Panc1 (cell line): ENCODE results near the gene VSIG2. TPM values are rescaled to one million over a fixed set of nuclear protein-coding genes. Genes with fewer than 3 reads are reported as not detected.
A peak's percentile ranks its signal among the peaks of the same experiment; 100 is the strongest.

Experiments
- ATAC-seq: fragments of 200-7000 bp; cut with Tn5 transposase; 2 replicates; pipeline ENCODE4 v1.9.1; 2020; ENCODE audit warnings: mild to moderate bottlenecking, moderate library complexity
- BruUV-seq: library from RNA; stranded (reverse); fragments of 400-500 nt; replicated peaks from 2 replicates; lab custom pipeline; 2021; lab: Mats Ljungman, UMichigan
- CTCF ChIA-PET: fragments of 300-600 bp; sonication (Branson Sonifier 250); formaldehyde crosslinking; loops from one replicate; lab custom pipeline; 2022; ENCODE audit warnings: antibody characterized with exemption; lab: Charles Lee
- POLR2A ChIA-PET: fragments of 300-600 bp; sonication (Branson Sonifier 250); formaldehyde crosslinking; loops from one replicate; lab custom pipeline; 2022; ENCODE audit warnings: antibody characterized with exemption; lab: Charles Lee
- DNase-seq: peaks from one replicate; pipeline ENCODE4 v3.0.0-alpha.2; 2010; ENCODE audit warnings: low read depth, low spot score
- H3K27ac ChIP-seq: 2 replicates; pipeline ENCODE4 v1.5.1; 2011; ENCODE audit warnings: mild to moderate bottlenecking, low read length, inconsistent platforms
- H3K27me3 ChIP-seq: fragments of 200-500 bp; sonication (Bioruptor generic); 2 replicates; pipeline ENCODE4 v1.6.0; 2014; ENCODE audit warnings: low read length, inconsistent platforms; ENCODE audit not compliant: control insufficient read depth, insufficient read depth
- H3K36me3 ChIP-seq: fragments of 200-500 bp; sonication (Bioruptor generic); 2 replicates; pipeline ENCODE4 v1.5.1; 2014; ENCODE audit warnings: inconsistent platforms, mild to moderate bottlenecking, low read length, moderate library complexity; ENCODE audit not compliant: control insufficient read depth, insufficient read depth
- H3K4me1 ChIP-seq: 2 replicates; pipeline ENCODE4 v1.5.1; 2011; ENCODE audit warnings: inconsistent platforms, mild to moderate bottlenecking, low read length, moderate library complexity; ENCODE audit not compliant: control insufficient read depth, insufficient read depth
- H3K4me3 ChIP-seq, 2 experiments: 2 replicates each; pipeline ENCODE4 v1.5.1; 2011 to 2012; ENCODE audit warnings: low read depth in 2 of 2, low read length in 2 of 2, mild to moderate bottlenecking in 2 of 2, inconsistent platforms in 1 of 2, moderate library complexity in 1 of 2
- H3K9me3 ChIP-seq: fragments of 200-500 bp; sonication (Bioruptor generic); 2 replicates; pipeline ENCODE4 v1.5.1; 2014; ENCODE audit warnings: low read depth, mild to moderate bottlenecking, inconsistent platforms, low read length, moderate library complexity; ENCODE audit not compliant: control insufficient read depth, insufficient read depth
- POLR2AphosphoS5 ChIP-seq: IDR thresholded peaks from 2 replicates; pipeline ENCODE4 v1.6.1; 2012; ENCODE audit warnings: mild to moderate bottlenecking, low read depth, low read length, moderate library complexity
- SIN3A ChIP-seq: IDR thresholded peaks from 2 replicates; pipeline ENCODE4 v1.6.1; 2012; ENCODE audit warnings: low read depth, mild to moderate bottlenecking, low read length, moderate library complexity, borderline replicate concordance; ENCODE audit not compliant: insufficient read depth
- TCF7L2 ChIP-seq: IDR thresholded peaks from 2 replicates; pipeline ENCODE4 v1.6.1; 2011; ENCODE audit warnings: mild to moderate bottlenecking, low read depth, low read length, inconsistent platforms
- in situ Hi-C: cut with HindIII; loops from 2 replicates; pipeline ENCODE4 v1.10.0; 2016; ENCODE audit warnings: low sequenced_read_pairs, low pct_unique_long_range_greater_than_20kb
- intact Hi-C: fragments of 100-400 bp; cut with micrococcal nuclease; formaldehyde crosslinking; loops from one replicate; pipeline ENCODE4 v1.10.0; 2022; ENCODE audit not compliant: unreplicated experiment
- total RNA-seq: library from RNA; stranded (reverse); gene quantifications from one replicate; pipeline ENCODE4 v1.2.1, GENCODE V29; 2021; ENCODE audit not compliant: unreplicated experiment
- TF ChIP-seq, protein P1 (sequence below), 2 experiments: IDR thresholded peaks; 2 replicates each; pipeline ENCODE4 v1.6.1; 2011 to 2012; ENCODE audit warnings: low read depth in 2 of 2, control low read depth in 1 of 2, low read length in 1 of 2, mild to moderate bottlenecking in 1 of 2, moderate library complexity in 1 of 2; ENCODE audit not compliant: insufficient read depth in 1 of 2
- TF ChIP-seq, protein P2 (sequence below): fragments of 450-650 bp; IDR thresholded peaks from 2 replicates; pipeline ENCODE4 v1.5.1; 2017; ENCODE audit warnings: mild to moderate bottlenecking

The VSIG2 gene
- total RNA-seq, 1 experiment from 2014 or later: not detected

DNA sequence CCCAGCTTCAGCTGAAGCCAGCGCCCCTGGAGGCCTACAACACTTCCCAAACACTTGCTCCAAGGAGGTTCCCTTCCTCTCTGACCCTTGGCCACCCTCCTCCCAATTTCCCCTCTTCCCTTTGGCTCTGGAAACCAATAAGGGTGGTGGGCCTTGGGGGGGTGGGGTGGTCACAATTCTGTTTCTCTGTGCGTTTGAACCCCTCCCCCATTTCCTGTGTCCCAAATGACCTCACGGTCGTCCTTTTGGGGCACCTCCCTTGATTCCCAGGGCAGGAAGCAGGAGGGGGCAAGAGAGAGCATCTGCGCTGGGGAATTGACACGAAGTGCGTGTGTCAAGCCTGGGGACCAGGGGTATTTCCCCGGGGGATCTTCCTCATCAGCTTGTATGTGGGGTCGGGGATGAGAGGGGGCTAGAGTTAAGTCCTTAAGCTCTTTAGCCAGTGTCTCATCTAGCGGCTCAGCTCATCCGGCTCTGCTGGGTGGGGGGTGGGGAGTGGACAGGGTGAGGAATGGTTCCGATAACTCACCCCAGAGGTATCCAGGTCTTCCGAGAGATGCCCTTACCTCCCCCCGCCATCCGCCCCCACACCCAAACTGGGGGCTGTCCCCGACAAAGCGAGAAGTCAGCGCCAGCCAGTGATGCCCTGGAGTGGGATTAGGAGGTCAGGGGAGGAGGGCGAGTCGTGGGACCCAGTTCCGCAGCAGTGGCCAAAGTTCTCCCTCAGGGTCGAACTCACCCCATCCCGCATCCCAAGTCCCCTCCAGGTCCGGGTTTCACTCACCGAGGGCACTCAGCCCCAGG is 9.4 kb upstream of the VSIG2 start:
- TF ChIP-seq POLR2AphosphoS5 (no peak), SIN3A (no peak), TCF7L2 (no peak)
- TF ChIP-seq, protein P1, sequence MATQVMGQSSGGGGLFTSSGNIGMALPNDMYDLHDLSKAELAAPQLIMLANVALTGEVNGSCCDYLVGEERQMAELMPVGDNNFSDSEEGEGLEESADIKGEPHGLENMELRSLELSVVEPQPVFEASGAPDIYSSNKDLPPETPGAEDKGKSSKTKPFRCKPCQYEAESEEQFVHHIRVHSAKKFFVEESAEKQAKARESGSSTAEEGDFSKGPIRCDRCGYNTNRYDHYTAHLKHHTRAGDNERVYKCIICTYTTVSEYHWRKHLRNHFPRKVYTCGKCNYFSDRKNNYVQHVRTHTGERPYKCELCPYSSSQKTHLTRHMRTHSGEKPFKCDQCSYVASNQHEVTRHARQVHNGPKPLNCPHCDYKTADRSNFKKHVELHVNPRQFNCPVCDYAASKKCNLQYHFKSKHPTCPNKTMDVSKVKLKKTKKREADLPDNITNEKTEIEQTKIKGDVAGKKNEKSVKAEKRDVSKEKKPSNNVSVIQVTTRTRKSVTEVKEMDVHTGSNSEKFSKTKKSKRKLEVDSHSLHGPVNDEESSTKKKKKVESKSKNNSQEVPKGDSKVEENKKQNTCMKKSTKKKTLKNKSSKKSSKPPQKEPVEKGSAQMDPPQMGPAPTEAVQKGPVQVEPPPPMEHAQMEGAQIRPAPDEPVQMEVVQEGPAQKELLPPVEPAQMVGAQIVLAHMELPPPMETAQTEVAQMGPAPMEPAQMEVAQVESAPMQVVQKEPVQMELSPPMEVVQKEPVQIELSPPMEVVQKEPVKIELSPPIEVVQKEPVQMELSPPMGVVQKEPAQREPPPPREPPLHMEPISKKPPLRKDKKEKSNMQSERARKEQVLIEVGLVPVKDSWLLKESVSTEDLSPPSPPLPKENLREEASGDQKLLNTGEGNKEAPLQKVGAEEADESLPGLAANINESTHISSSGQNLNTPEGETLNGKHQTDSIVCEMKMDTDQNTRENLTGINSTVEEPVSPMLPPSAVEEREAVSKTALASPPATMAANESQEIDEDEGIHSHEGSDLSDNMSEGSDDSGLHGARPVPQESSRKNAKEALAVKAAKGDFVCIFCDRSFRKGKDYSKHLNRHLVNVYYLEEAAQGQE (IDR thresholded peaks at IDR 0.05; ENCODE audit: insufficient read depth in 1 of 2, low read depth in 2 of 2, low read length in 1 of 2): no peak
- TF ChIP-seq, protein P2, sequence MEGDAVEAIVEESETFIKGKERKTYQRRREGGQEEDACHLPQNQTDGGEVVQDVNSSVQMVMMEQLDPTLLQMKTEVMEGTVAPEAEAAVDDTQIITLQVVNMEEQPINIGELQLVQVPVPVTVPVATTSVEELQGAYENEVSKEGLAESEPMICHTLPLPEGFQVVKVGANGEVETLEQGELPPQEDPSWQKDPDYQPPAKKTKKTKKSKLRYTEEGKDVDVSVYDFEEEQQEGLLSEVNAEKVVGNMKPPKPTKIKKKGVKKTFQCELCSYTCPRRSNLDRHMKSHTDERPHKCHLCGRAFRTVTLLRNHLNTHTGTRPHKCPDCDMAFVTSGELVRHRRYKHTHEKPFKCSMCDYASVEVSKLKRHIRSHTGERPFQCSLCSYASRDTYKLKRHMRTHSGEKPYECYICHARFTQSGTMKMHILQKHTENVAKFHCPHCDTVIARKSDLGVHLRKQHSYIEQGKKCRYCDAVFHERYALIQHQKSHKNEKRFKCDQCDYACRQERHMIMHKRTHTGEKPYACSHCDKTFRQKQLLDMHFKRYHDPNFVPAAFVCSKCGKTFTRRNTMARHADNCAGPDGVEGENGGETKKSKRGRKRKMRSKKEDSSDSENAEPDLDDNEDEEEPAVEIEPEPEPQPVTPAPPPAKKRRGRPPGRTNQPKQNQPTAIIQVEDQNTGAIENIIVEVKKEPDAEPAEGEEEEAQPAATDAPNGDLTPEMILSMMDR: no peak

DNA sequence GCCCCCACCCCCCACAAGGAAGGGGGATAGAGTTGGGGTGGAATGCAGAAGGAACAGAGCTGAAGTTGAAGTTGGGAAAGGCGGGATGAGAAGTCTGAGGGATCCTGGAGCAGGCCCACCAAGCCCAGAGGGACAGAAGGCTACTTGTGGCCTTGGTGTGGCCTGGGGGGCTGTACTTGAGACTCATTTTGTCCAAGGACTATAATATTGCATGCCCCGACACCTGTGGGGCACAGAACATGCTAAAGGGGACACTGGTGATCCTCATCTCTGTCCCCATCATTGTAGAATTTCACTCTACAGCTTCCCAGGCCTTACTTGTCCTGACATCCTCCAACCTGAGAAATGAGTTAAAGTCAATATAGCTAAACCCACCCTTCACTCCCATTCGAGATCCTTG is 8.8 kb upstream of the VSIG2 start:
- intact Hi-C loops: loop anchor here (5.0 kb wide), 1 partner anchor 36 kb away; no protein-coding TSS in a partner anchor
- no TSS peak for BruUV-seq
- TF ChIP-seq, protein P1 (IDR thresholded peaks at IDR 0.05; ENCODE audit: insufficient read depth in 1 of 2, low read depth in 2 of 2, low read length in 1 of 2): no peak
- TF ChIP-seq POLR2AphosphoS5: no peak
- TF ChIP-seq TCF7L2: no peak
- no peak for ATAC-seq
- Histone ChIP-seq H3K36me3 (no peaks in the 10 kb centered on the region; the same call in 1 of the 2 replicates), H3K27ac (no peak overlapping the region), H3K4me1 (peaks cover 7% of the 10 kb centered on the region; the same call in 1 of the 2 replicates), H3K9me3 (no peaks in the 10 kb centered on the region), H3K4me3 (no peak overlapping the region), H3K27me3 (no peaks in the 10 kb centered on the region)
- ChIA-PET POLR2A (no interaction called here), CTCF (interaction anchor here (0.7 kb wide), 1 partner anchor 79 kb away, joined by 11 read pairs; no protein-coding TSS in a partner anchor)
- no peak for DNase-seq
- in situ Hi-C loops: no loop called here

More for the DNA sequence above, 9.4 kb upstream of the VSIG2 start:
- intact Hi-C loops: loop anchor here (2.0 to 5.0 kb wide), 2 partner anchors 36 to 75 kb away; no protein-coding TSS in a partner anchor
- ChIA-PET POLR2A (no interaction called here), CTCF (interaction anchor here (0.6 to 0.7 kb wide), 3 partner anchors 32 to 456 kb away, joined by 4 to 11 read pairs (median 6); no protein-coding TSS in a partner anchor)
- DNase-seq (no peak), ATAC-seq (no peak)
- Histone ChIP-seq H3K36me3 (no peaks in the 10 kb centered on the region; the same call in none of the 2 replicates), H3K27me3 (no peaks in the 10 kb centered on the region), H3K27ac (no peak overlapping the region), H3K9me3 (no peaks in the 10 kb centered on the region), H3K4me3 (peak overlapping the region; percentile 59 to 88), H3K4me1 (peaks cover 7% of the 10 kb centered on the region; the same call in 1 of the 2 replicates)
- no TSS peak for BruUV-seq
- in situ Hi-C loops: no loop called here
